Kidney capillary endothelial cell (primary cell): ENCODE results near the gene SORL1.
A peak's percentile ranks its signal among the peaks of the same experiment; 100 is the strongest.
"Not testable (repeated sequence)": the region's sequence is repeated elsewhere in the genome, so short reads cannot be mapped to it uniquely, and the experiment has no call there.

Experiments
- DNase-seq: peaks from one replicate; pipeline ENCODE4 v3.0.0-alpha.2; 2018; ENCODE audit warnings: low spot score

Gene SORL1

DNA sequence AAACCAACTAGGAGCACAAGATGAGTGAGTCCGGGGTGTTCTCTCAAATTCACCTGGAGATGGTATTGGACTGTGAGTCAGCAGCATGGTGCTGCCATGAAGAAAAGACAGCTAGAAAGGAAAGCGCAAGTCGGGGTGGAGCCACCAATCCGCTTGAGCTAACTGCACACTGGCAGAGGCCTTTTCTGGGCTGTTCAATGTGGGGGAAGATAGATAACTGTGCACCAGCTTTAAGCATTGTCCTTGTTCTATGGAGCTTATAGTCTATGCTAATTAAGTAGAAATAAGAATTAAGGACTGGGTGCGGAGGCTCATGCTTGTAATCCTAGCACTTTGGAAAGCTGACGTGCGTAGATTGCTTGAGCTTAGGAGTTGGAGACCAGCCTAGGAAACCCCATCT lies 22.6 kb downstream of the SORL1 start:
- no peak for DNase-seq

DNA sequence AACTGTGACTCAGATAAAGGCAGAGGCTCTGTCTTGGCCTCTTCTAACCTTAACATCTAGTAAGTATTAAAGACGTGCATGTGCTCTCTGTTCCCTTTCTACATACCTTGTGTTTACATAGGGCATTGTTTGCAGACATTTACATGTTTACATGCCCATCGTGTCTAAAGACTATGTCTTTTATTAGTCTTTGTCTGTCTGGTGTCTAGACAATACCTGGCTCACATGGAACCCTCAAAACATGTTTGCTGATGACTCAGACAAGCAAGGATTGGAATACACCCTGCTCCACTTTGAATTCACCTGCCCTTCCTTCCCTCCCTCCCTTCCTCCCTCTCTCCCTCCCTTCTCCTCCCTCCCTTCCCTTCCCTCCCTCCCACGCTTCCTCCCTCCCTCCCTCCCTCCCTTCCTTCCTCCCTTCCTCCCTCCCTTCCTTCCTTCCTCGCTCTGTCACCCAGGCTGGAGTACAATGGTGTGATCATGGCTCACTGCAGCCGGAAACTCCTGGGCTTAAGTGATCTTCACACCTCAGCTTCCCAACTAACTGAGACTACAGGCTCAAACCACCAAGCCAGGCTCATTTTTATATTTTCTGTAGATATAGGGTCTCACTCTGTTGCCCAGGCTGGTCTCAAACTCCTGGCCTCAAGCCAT lies 24.4 kb downstream of the SORL1 start:
- no peak for DNase-seq

DNA sequence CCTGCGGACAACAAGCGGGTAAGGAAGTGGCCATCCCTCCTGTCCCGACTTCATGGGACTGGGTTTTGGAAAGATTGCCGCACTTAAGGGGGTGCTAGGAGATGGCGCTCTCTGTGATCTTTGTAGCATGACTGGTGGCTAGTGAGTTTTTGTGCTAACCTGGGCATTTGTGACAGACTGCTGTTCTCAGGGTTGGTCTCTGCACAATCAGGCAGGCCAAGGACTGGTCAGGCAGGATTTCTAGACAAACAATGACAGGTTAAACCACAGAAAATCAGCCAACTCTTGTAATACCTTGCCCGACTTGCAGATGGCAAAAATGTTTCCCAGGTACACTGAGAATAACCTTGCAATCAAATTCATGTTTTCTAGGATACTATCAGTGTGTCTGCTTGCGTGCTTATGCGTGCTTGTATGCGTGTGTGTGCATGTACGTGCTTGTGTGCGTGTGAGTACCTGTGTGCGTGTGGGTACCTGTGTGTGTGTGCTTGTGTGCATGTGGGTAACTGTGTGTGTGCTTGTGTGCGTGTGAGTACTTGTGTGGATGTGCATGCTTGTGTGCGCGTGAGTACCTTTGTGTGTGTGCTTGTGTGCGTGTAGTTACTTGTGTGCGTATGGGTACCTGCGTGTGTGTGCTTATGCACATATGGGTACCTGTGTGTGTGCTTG lies 26.2 kb downstream of the SORL1 start:
- no peak for DNase-seq

DNA sequence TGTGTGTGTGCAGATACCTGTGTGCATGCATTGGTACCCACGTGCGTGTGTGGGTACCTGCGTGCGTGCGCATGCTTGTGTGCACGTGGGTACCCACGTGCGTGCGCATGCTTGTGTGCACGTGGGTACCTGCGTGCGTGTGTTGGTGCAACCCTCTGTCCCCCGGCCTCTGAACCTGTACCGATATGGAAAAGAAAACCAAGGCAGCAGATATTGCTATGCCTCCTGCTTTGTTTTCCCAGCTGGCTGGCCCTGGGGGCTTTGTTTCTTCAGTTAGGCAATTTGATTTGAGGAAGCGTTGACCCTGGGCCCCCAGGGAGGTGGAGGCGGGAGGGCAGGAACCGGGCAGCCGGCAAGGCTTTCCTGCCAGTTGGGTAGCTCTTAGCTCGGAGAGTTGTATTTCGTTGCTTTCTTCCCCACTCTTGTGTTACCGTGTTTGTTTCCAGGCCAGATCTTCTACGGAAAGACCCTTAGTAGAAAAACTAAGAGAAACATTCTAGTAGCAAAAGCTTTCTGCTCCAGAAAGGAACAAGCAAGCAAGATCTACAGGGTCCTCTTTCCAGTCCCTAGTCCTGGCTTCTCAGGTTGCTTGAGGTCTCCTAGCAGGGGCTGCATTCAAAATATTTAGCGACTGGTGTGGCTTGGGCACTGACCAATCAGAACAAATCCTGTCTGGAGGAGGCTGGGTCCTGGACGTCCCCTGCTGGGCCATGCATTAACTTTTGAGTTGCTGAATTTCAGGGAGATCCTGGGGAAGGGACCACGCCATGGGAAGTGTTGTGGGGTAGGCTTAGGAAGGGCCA lies 27.0 kb downstream of the SORL1 start:
- no peak for DNase-seq

DNA sequence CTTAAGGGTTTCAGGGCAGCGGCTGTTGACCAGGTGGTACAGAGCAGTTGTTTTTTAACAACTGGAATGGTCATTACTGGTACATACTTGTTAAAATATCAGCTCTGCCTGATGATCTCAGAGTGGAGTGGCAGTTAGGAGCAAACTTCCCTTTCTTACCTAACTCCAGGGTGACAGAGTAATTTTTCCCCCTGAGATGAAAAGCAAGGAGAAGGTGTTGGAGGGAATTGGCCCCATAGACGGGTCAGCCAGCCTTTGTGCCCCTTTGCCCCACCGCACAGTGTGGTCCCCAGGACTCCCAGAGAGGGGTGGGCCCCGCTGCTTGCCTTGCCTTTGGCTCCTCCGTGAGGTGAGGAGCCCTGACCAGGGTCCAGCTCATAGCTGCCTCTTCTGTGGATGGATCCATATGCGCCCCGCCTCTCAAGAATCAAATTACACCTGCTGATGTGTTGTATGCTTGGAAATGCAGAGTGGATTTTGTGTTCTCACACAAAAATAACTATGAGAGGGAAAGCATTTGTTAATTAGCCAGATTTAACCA lies 27.7 kb downstream of the SORL1 start:
- no peak for DNase-seq

DNA sequence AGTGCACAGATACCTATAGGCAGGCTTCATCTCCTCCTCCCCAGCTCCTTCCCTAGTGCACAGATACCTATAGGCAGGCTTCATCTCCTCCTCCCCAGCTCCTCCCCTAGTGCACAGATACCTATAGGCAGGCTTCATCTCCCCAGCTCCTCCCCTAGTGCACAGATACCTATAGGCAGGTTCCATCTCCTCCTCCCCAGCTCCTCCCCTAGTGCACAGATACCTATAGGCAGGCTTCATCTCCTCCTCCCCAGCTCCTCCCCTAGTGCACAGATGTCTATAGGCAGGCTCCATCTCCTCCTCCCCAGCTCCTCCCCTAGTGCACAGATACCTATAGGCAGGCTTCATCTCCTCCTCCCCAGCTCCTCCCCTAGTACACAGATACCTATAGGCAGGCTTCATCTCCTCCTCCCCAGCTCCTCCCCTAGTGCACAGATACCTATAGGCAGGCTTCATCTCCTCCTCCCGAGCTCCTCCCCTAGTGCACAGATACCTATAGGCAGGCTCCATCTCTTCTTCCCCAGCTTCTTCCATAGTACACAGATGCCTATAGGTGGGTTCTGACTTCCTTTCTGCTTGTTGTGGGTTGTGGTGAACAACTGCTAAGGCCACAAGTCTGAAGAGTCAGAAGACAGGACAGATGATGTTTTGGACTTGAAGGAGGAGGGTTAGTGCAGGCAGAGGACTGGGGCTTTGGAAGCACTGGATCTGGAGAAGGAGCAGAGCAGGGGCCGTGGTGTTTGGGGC lies 29.5 kb downstream of the SORL1 start:
- not testable (repeated sequence) for DNase-seq

DNA sequence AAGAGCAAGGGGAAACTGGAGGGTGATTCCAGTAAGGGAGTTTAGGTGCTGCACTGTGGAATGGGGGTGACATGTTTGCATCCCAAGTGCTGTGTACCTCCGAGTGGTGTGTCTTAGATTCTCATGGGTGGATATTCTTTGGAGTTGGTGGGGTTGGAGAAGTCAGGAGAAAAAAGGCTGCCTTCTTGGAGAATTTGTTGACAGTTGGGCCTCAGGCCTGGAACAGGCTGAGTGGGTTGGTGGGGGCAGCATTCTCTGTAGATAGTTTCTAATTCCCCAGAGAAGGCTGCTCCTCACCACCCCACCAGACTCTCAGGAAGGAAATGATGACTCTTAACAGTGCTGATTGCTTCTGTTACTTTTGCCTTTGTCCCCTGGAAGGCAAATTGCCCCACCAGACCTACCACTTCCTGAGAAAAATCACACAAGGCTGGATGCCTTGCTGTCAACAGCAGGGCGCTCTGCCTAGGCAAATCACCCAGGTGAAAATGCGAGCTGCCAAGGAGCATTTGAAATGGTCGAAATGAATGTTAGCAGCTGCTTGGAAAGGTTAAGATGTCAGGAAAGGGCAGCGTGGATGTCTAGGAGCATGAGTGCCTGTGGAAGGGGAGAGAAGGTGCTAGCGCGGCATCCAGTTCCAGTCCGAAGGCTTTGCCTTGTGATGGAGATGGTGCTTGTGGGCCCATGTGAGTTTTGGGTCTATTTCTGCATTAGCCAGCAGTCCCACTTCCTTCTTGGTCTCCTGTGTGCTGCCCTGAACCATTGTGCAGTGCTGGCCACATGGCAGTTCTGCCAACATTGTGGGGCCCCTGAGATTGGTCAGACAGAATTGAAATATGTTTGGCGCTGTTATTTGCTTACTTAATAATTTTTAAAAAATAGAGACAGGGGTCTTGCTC lies 30.4 kb downstream of the SORL1 start:
- DNase-seq: peak; percentile 74

DNA sequence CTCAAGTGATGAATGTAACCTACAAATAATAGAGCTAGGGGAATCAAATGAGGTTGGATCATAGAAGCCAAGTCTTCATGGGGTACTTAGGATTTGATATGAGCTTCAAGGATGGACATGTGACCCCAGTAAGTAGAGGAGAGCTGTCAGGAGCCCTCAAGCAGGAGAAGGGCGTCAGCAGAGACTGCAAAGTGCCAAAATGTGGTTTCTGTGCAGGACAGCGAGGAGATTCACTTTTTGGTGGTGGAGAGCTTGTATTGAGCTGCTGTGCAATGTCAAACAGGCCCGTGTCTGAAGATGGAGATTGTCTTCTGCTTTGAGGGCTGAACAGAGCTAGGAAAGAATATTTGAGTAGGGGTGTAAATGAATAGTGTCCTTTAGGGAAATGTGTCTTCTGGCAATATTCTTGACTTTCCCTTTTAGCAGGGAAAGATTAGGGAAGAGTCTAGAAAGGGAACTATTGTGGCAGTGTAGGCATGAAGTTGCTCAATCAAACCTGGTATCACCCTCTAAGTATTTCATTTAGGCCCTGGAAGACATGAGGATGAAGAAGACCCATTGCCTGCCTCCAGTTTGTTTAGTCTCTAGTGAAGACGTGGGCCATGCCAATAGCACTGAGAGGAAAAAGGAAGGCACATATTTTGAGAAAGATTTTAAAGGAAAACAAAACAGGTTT lies 31.8 kb downstream of the SORL1 start:
- DNase-seq: no peak

DNA sequence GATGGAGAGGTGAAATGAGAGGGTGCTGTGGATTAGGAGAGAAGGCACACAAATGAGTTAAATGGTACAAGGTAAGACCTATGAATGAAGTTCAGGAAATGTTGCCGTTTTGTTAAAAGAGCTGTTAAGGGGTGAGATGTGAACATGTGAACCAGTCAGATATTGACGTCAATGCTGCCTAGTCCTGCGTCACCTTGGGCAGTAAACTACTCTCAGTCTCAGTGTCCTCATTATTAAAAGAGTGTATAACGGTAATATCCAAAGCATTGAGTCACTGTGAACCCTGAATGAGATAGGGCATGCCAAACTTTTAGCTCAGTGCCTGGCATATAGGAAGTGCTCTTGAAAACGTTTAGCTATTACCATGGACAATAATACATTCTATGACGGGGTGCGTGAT lies 33.1 kb downstream of the SORL1 start:
- no peak for DNase-seq

DNA sequence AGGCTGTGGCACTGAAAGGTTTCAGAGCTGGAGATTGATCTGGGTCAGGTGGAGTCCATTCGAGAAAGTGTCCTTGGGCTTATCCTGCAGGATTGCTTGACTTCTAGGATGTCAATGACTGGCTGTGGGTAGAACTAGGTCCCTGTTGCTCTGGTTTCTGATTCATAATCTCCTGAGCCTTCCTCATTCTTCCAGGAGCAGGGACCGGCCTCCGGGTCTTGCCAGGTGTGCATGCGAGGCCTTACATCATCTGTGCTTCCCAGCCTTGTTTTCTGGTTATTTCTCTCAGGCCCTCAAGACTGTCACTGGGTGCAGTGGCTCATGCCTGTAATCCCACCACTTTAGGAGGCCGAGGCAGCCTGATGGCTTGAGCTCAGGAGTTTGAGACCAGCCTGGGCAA lies 33.9 kb downstream of the SORL1 start:
- DNase-seq: no peak

DNA sequence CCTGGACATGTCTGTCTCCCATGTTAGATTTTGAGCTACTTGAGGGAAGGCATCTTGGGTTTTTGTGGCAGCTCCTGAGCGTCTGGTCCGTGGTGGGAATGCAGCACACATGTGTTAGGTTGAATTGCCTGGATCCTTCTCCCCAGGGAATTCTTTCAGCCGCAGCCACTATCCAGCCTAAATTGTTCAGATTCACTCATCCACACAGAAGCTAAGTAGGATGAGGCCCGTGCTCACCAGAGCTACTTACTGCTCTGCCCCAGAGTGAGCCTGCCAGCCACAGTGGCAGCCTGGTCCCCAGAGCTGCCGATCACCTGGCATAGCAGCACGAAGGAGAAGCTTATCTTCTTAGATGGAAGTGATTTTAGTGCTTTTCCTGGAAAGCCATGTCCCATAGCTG lies 35.1 kb downstream of the SORL1 start:
- DNase-seq: no peak

DNA sequence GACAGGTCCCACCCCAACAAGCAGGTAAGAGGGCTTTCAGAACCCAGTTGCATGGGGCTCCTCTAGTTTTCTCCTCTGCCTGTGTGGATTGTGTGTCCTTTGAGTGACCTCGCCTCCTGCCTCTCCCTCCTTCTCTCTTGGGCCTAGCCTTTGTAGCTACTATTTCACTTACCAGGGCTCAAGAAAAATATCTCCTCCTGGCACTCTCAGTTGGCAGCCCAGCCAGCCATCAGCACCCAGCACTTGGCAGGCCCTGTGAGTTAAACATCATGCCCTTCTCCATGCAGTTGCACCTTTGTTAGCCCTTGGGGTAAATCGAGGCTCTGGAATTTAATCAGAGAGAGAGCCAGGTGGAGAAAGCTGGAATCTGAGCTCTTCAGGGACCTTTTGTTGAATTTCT lies 36.1 kb downstream of the SORL1 start:
- no peak for DNase-seq

DNA sequence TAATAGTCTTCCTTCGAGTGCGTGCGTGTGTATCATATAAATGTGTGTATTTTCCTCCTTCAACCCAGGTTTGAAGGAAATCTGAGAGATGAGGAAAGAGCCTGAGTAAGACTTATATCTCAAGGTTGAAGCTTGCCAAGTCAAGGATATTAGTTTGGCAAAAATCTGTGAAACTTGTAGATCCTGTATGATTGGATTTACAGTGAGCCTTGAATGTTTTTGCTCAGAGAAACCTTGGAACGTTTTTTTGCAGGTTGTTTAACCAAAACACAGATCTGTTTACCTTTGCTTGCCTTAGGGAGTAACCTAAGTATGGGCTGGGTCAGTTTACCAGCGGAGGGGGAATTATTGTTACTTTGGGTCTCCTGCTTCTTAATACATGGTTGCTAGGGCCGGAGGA lies 36.5 kb downstream of the SORL1 start:
- DNase-seq: no peak

DNA sequence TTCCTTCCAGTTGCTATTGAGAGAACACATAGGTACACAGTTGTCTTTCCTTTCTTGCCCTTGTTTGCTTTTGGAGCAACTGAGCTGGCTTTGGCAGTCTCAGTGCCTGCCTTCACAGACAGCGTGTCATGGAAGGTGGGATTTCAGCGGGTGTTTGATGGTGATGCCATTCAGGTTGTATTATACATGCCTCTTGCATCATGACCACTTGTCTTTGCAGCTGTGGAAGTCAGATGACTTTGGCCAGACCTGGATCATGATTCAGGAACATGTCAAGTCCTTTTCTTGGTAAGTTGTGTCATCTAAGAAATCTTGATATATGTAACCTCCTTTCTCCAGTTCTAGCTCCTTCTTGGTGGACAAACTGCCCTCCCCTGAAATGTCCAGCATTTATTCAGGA lies 37.7 kb downstream of the SORL1 start:
- DNase-seq: no peak

DNA sequence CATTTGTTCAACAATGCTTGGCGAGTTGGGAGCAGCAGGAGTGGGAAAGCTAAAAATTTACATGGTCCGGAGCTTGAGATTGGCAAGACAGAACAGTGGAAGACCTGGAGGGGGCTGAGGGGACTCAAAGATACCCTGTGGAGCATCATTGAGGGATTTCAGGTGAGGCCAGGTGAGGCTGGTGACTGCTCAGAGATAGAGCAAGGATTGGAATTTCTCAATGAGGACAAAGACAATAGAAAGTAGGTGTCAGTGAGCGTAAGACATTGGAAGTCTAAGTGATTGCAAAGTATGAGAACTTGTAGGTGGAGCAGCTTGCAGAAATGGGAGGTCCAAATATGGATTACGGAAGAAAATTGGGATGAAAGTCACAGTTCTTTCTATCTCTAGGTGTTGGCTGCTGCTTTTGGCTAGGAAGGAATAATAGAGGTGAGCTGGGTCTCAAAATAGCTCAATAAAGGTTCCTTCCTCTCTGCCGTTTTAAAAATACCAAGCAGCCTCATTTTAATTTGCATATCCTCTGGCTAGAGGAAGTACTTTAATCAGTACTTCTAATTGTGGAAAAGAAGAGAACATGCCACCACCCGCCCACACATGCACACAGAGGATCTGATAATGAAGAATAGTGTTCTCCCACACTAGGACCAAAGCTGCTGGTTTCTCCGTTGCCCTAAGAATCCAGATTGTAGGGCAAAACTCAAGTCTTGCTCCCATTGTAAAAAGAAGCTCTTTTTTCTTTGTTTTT lies 42.4 kb downstream of the SORL1 start:
- DNase-seq: no peak

DNA sequence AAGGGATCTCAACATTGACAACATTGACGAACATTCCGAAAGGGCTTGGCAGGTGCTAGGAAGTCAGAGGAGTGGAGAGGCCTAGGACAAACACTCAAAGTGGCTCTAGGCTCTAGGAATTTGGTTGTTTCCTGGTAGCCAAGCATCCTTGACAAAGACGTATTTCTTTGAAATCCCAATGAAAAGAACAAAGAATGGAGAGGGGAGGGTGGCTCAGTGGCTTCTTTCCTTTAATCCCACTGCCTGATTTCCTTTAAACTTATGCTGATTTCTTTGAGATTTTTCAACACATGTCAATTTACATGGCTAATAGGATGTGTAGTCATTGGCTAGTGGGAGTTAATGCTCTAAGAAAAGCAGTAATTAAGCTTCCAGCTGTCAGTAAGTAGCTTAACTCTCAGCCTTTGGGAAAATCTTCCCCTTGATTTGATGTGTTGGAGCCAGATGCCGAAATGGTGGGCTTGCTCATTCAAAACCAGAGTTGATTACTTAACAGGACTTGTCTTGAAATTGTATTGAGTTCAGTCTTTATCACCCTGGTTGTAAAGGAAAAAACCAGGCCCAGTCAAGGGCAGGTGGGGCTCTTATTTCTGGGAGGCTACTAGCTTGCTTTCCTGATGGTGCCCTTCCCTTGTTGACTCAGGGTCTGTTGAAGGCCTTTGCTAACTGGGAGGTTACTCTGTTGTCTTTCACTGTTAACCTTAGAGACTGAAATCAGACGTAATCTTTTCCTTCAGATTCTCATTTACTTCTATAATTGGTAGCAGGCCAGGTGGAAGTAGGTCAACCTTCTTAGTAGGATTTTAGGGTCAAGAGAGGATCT lies 45.3 kb downstream of the SORL1 start:
- no peak for DNase-seq

DNA sequence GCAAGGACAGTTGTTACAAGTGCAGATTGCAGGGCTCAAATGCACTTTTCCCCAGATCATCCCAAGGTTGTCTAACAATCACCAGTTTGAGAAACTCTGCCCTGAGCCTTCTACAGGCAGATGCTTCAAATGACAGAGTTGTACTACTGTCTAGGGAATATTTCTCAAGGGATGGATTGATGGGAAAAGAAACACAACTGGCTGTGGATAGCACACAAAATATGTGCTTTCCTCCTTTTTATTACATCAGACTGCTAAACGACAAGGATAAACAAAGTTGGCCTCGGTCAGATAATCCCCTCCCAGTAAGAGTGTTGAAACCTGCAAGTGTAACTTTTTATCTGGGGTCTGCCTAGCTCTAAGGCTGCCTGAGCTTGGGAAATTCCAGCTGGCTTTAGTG lies 47.3 kb downstream of the SORL1 start:
- DNase-seq: no peak

DNA sequence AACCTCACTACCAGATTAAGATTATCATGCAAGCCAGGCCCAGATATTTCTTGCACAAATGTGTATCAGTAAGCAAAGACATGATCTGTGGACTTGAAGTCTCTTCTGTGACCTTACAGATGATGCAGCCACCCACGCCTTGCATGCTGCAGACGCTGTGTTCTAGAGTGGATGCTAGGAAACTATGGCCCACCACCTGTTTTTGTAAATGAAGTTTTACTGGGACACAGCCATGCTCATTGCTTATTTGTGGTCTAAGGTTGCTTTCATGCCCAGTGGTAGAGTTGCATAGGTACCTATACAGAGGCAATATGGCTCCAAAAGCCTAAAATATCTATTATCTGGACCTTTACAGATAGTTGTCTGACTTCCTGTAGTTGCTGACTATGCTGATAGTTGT lies 48.2 kb downstream of the SORL1 start:
- DNase-seq: no peak

DNA sequence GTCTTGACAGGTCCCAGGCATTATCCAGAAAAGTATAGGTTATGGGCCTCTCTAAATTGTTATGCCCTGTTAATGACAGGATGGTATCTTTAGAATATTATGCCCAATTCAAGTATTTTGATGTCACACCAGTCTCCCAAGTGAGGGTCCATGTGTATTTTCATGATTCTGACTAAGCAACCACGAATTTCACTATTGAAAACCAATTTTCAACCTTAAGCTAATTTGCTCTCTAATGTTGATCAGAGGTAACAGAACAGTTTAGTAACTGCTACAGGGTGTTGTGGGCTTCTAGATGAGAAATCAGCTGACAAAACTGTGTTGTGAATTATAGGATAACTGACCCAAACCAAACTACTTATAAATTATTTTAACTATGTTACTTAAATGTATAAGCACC lies 48.6 kb downstream of the SORL1 start:
- no peak for DNase-seq
